Suprapubic skin (tissue), 3 donors: ENCODE measurements around the gene ZRANB1.

Experiments used
- POLR2A ChIP-seq, 2 donors: fragments of 450-650 bp; IDR thresholded peaks; one replicate each; pipeline ENCODE4 v1.6.1; 2017; ENCODE audit warnings: antibody characterized with exemption in 2 of 2, mild to moderate bottlenecking in 2 of 2, moderate library complexity in 2 of 2
- TF ChIP-seq, protein P1 (sequence below), 2 donors: fragments of 200-600 bp in 1 of 2; fragments of 450-650 bp in 1 of 2; sonication (generic) in 1 of 2; IDR thresholded peaks; one replicate each; pipeline ENCODE4 v1.5.1; 2016 to 2019; ENCODE audit warnings: antibody characterized with exemption in 2 of 2, mild to moderate bottlenecking in 1 of 2, moderate library complexity in 1 of 2

DNA sequence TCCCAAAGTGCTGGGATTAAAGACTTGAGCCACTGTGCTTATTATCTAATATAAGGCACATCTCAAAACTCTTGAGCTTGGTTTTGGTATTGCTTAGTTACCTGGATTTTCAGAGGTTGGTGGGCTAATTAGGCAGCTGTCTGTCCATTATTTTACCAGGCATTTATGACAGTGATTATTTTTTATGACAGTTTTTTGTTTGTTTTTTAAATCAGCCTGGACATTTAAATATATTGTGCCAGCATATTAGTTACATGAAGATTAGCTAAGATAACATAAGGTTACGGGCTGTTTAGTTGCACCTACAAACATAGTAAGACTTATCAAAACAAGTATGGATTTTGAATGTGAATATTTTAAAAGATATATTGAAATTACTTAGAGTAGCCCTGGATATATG lies 2.6 kb upstream of the ZRANB1 start:
- TF ChIP-seq, protein P1, sequence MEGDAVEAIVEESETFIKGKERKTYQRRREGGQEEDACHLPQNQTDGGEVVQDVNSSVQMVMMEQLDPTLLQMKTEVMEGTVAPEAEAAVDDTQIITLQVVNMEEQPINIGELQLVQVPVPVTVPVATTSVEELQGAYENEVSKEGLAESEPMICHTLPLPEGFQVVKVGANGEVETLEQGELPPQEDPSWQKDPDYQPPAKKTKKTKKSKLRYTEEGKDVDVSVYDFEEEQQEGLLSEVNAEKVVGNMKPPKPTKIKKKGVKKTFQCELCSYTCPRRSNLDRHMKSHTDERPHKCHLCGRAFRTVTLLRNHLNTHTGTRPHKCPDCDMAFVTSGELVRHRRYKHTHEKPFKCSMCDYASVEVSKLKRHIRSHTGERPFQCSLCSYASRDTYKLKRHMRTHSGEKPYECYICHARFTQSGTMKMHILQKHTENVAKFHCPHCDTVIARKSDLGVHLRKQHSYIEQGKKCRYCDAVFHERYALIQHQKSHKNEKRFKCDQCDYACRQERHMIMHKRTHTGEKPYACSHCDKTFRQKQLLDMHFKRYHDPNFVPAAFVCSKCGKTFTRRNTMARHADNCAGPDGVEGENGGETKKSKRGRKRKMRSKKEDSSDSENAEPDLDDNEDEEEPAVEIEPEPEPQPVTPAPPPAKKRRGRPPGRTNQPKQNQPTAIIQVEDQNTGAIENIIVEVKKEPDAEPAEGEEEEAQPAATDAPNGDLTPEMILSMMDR (IDR thresholded peaks at IDR 0.05) = no peak
- no peak for TF ChIP-seq POLR2A (IDR thresholded peaks at IDR 0.05)
